B cell (primary cell): ENCODE data around the gene UACA. TPM values are rescaled to one million over a fixed set of nuclear protein-coding genes. Genes with fewer than 3 reads are reported as not detected.

ENCODE experiments used
- ATAC-seq: fragments of 200-7000 bp; cut with Tn5 transposase; one replicate; pipeline ENCODE4 v1.10.0; 2021; ENCODE audit warnings: low read depth, mild to moderate bottlenecking, moderate number of reproducible peaks, moderate library complexity
- CTCF ChIA-PET: fragments of 350-600 bp; sonication (Branson Sonifier 250); formaldehyde crosslinking; loops from one replicate; lab custom pipeline; 2021; ENCODE audit warnings: antibody characterized with exemption, inconsistent platforms; lab: Charles Lee
- POLR2A ChIA-PET: fragments of 350-600 bp; sonication (Branson Sonifier 250); formaldehyde crosslinking; loops from one replicate; lab custom pipeline; 2021; ENCODE audit warnings: antibody characterized with exemption; lab: Charles Lee
- DNase-seq: peaks from one replicate; pipeline ENCODE4 v3.0.0; 2013
- H2AFZ ChIP-seq: 2 replicates; pipeline ENCODE4 v1.6.1; 2012; ENCODE audit warnings: mild to moderate bottlenecking, low read depth, low read length; ENCODE audit not compliant: insufficient read depth, poor library complexity, severe bottlenecking
- H3K27ac ChIP-seq, 2 donors: 1 replicate in 1 of 2; 2 replicates in 1 of 2; pipeline ENCODE4 v1.5.1; 2012 to 2013; ENCODE audit warnings: low read length in 2 of 2, mild to moderate bottlenecking in 2 of 2, moderate library complexity in 1 of 2
- H3K27me3 ChIP-seq, 4 experiments: fragments of 200-600 bp in 1 of 4; sonication (generic) in 1 of 4; replicated peaks in 1 of 4; 1 replicate in 2 of 4; 2 replicates in 2 of 4; pipeline versions ENCODE4 v1.6.1 to v1.7.0; 2013 to 2016; ENCODE audit warnings: low read length in 3 of 4, mild to moderate bottlenecking in 2 of 4, mixed read lengths in 1 of 4, moderate library complexity in 1 of 4; ENCODE audit not compliant: insufficient read depth in 4 of 4, control insufficient read depth in 3 of 4; ENCODE audit errors: control extremely low read depth in 1 of 4
- H3K36me3 ChIP-seq, 2 experiments: replicated peaks in 1 of 2; 1 replicate in 1 of 2; 2 replicates in 1 of 2; pipeline versions ENCODE4 v1.6.1 to v1.7.1; 2013; ENCODE audit warnings: low read length in 1 of 2; ENCODE audit not compliant: insufficient read depth in 2 of 2, control insufficient read depth in 1 of 2; ENCODE audit errors: control extremely low read depth in 1 of 2, extremely low read depth in 1 of 2
- H3K4me1 ChIP-seq, 2 donors: fragments of 200-600 bp in 1 of 2; sonication (generic) in 1 of 2; 1 replicate in 1 of 2; 2 replicates in 1 of 2; pipeline versions ENCODE4 v1.5.1 to v1.6.1; 2013 to 2017; ENCODE audit warnings: low read length in 2 of 2; ENCODE audit not compliant: control insufficient read depth in 2 of 2, insufficient read depth in 2 of 2
- H3K4me2 ChIP-seq: replicated peaks from 2 replicates; pipeline ENCODE3; 2012; ENCODE audit warnings: mild to moderate bottlenecking, low read depth, low read length; ENCODE audit not compliant: poor library complexity, severe bottlenecking
- H3K4me3 ChIP-seq, 5 experiments: fragments of 200-600 bp in 1 of 5; sonication (generic) in 1 of 5; 1 replicate in 3 of 5; 2 replicates in 2 of 5; pipeline versions ENCODE4 v1.5.1 to v1.7.0; 2011 to 2016; ENCODE audit warnings: low read length in 4 of 5, mild to moderate bottlenecking in 4 of 5, low read depth in 2 of 5, control low read depth in 1 of 5, moderate library complexity in 1 of 5; ENCODE audit not compliant: insufficient read depth in 1 of 5; ENCODE audit errors: control extremely low read depth in 1 of 5, extremely low read depth in 1 of 5
- H3K79me2 ChIP-seq: fragments of 200-600 bp; sonication (generic); one replicate; pipeline ENCODE4 v1.6.0; 2016; ENCODE audit warnings: low read length; ENCODE audit not compliant: control insufficient read depth, insufficient read depth
- H3K9ac ChIP-seq: fragments of 200-600 bp; sonication (generic); 2 replicates; pipeline ENCODE4 v1.6.1; 2017; ENCODE audit warnings: mild to moderate bottlenecking, low read length, moderate library complexity
- H3K9me3 ChIP-seq, 3 donors: one replicate each; pipeline versions ENCODE4 v1.6.1 to v1.7.1; 2013; ENCODE audit warnings: low read length in 2 of 3; ENCODE audit not compliant: control insufficient read depth in 2 of 3, insufficient read depth in 1 of 3; ENCODE audit errors: control extremely low read depth in 1 of 3
- H4K20me1 ChIP-seq: 2 replicates; pipeline ENCODE4 v1.6.0; 2012; ENCODE audit warnings: mild to moderate bottlenecking, low read length; ENCODE audit not compliant: insufficient read depth, control insufficient read depth, poor library complexity, severe bottlenecking
- H3K27ac Mint-ChIP-seq: one replicate; pipeline ENCODE4 v1.8.0; 2021; ENCODE audit warnings: mixed read lengths
- H3K27me3 Mint-ChIP-seq: one replicate; pipeline ENCODE4 v1.8.0; 2021; ENCODE audit warnings: mixed read lengths
- H3K4me1 Mint-ChIP-seq: one replicate; pipeline ENCODE4 v1.8.0; 2021; ENCODE audit warnings: mixed read lengths
- H3K4me3 Mint-ChIP-seq: one replicate; pipeline ENCODE4 v1.8.0; 2021; ENCODE audit warnings: mixed read lengths
- H3K9me3 Mint-ChIP-seq: one replicate; pipeline ENCODE4 v1.8.0; 2022; ENCODE audit warnings: mixed read lengths; ENCODE audit not compliant: insufficient read depth
- CTCF ChIP-seq: fragments of 200-600 bp; IDR thresholded peaks from one replicate; pipeline ENCODE4 v1.8.0; 2022; ENCODE audit warnings: antibody characterized with exemption, mild to moderate bottlenecking
- EZH2 ChIP-seq: IDR thresholded peaks from 2 replicates; pipeline ENCODE4 v1.6.1; 2012; ENCODE audit warnings: borderline replicate concordance, low read depth, mild to moderate bottlenecking, moderate library complexity, low read length; ENCODE audit not compliant: insufficient read depth, poor library complexity, severe bottlenecking
- WGBS: methylation state at CpG from one replicate; pipeline ENCODE4 v1.1.5; 2013; ENCODE audit warnings: missing lambda C conversion rate; ENCODE audit not compliant: insufficient coverage; 5-methylcytosine and 5-hydroxymethylcytosine counted together
- intact Hi-C: fragments of 100-400 bp; cut with micrococcal nuclease; formaldehyde crosslinking; loops from one replicate; pipeline ENCODE4 v1.10.0; 2022
- polyA plus RNA-seq: library from polyadenylated mRNA; depleted of rRNA; stranded (reverse); fragments of >200 nt; gene quantifications from 2 replicates; pipeline ENCODE4 v1.2.3, GENCODE V29; 2012
- total RNA-seq, 2 donors: library from RNA; stranded (reverse); fragments of 120-200 nt in 1 of 2; gene quantifications; 1 replicate in 1 of 2; 2 replicates in 1 of 2; pipeline versions ENCODE4 v1.2.3 to v1.2.4, GENCODE V29; 2013 to 2022

The UACA gene
- total and polyA plus RNA-seq, 2 donors (not counting 1 experiment from before 2014, with no cell fraction given) = 2.7 to 3.3 TPM

GRCh38 chr15:70633991-70634390, 129.4 kb downstream of the UACA start:
- no peaks in the 10 kb centered on the region for H4K20me1 ChIP-seq
- no peaks in the 10 kb centered on the region for H3K4me1 ChIP-seq
- H3K36me3 ChIP-seq = no peaks in the 10 kb centered on the region
- no peak overlapping the region for H3K4me3 ChIP-seq
- DNase-seq (no peak), ATAC-seq (no peak)
- Mint-ChIP-seq H3K4me1 (peaks cover 4% of the 10 kb centered on the region), H3K4me3 (no peak overlapping the region), H3K27me3 (peaks cover 63% of the 10 kb centered on the region), H3K9me3 (no peaks in the 10 kb centered on the region), H3K27ac (no peak overlapping the region)
- TF ChIP-seq EZH2 = no peak
- TF ChIP-seq CTCF = no peak
- H2AFZ ChIP-seq = no peak overlapping the region
- ChIA-PET CTCF (no interaction called here), POLR2A (no interaction called here)
- peaks cover 0 to 13% (median 0%) of the 10 kb centered on the region in 4 experiments for H3K27me3 ChIP-seq
- no peaks in the 10 kb centered on the region for H3K9me3 ChIP-seq
- no peak overlapping the region for H3K4me2 ChIP-seq
- intact Hi-C loops = no loop called here
- no peaks in the 10 kb centered on the region for H3K79me2 ChIP-seq
- WGBS = 97% methylated on average over 5 of the region's 7 CpGs
- H3K27ac ChIP-seq = no peak overlapping the region
- no peak overlapping the region for H3K9ac ChIP-seq

GRCh38 chr15:70633103-70633831, 130.1 kb downstream of the UACA start:
- no peak overlapping the region for H3K4me3 ChIP-seq
- no peaks in the 10 kb centered on the region for H3K9me3 ChIP-seq
- peaks cover 0 to 13% (median 0%) of the 10 kb centered on the region in 4 experiments for H3K27me3 ChIP-seq
- no peak overlapping the region for H3K27ac ChIP-seq
- no peaks in the 10 kb centered on the region for H3K36me3 ChIP-seq
- no peaks in the 10 kb centered on the region for H3K4me1 ChIP-seq
- TF ChIP-seq CTCF = no peak
- TF ChIP-seq EZH2 = no peak
- no peak overlapping the region for H3K4me2 ChIP-seq
- peaks cover 67% of the 10 kb centered on the region for H3K27me3 Mint-ChIP-seq
- no peaks in the 10 kb centered on the region for H4K20me1 ChIP-seq
- no peak overlapping the region for H3K27ac Mint-ChIP-seq
- no peak overlapping the region for H3K4me3 Mint-ChIP-seq
- no peaks in the 10 kb centered on the region for H3K9me3 Mint-ChIP-seq
- WGBS = 83% methylated on average over 8 of the region's 12 CpGs
- DNase-seq (no peak), ATAC-seq (no peak)
- intact Hi-C loops = no loop called here
- ChIA-PET CTCF (no interaction called here), POLR2A (no interaction called here)
- H3K4me1 Mint-ChIP-seq = peaks cover 4% of the 10 kb centered on the region
- H2AFZ ChIP-seq = no peak overlapping the region
- no peak overlapping the region for H3K9ac ChIP-seq
- no peaks in the 10 kb centered on the region for H3K79me2 ChIP-seq
